Naive B cell (primary cell): ENCODE measurements around the gene COL4A2. TPM values are rescaled to one million over a fixed set of nuclear protein-coding genes. Genes with fewer than 3 reads are reported as not detected.

ENCODE experiments used
- ATAC-seq, 2 donors: fragments of 150-1000 bp; cut with Tn5 transposase; 2 replicates each; pipeline ENCODE4 v1.10.0; 2021; ENCODE audit warnings: low read depth in 2 of 2, mild to moderate bottlenecking in 2 of 2, moderate library complexity in 2 of 2
- DNase-seq: peaks from one replicate; pipeline ENCODE4 v3.0.0; 2022
- H3K27ac Mint-ChIP-seq, 6 donors: one replicate each; pipeline ENCODE4 v1.8.0; 2020 to 2022; ENCODE audit warnings: mild to moderate bottlenecking in 6 of 6, mixed read lengths in 6 of 6, moderate library complexity in 5 of 6, inconsistent platforms in 2 of 6
- H3K27me3 Mint-ChIP-seq, 3 donors: one replicate each; pipeline ENCODE4 v1.8.0; 2021 to 2022; ENCODE audit warnings: mixed read lengths in 3 of 3, mild to moderate bottlenecking in 1 of 3
- H3K36me3 Mint-ChIP-seq, 2 donors: one replicate each; pipeline ENCODE4 v1.8.0; 2020 to 2022; ENCODE audit warnings: mixed read lengths in 2 of 2, inconsistent platforms in 1 of 2, mild to moderate bottlenecking in 1 of 2
- H3K4me1 Mint-ChIP-seq, 3 donors: one replicate each; pipeline ENCODE4 v1.8.0; 2020 to 2022; ENCODE audit warnings: mixed read lengths in 3 of 3, inconsistent platforms in 1 of 3, mild to moderate bottlenecking in 1 of 3, moderate library complexity in 1 of 3
- H3K4me3 Mint-ChIP-seq, 8 donors: one replicate each; pipeline ENCODE4 v1.8.0; 2020 to 2022; ENCODE audit warnings: mild to moderate bottlenecking in 8 of 8, mixed read lengths in 8 of 8, moderate library complexity in 8 of 8, inconsistent platforms in 2 of 8
- H3K9me3 Mint-ChIP-seq, 7 donors: one replicate each; pipeline ENCODE4 v1.8.0; 2020 to 2022; ENCODE audit warnings: mixed read lengths in 7 of 7, mild to moderate bottlenecking in 5 of 7, inconsistent platforms in 2 of 7, moderate library complexity in 1 of 7
- polyA plus RNA-seq, 6 donors: library from polyadenylated mRNA; unstranded; fragments of 300-500 nt; fragmentation: Illumina TruSeq; gene quantifications; one replicate each; pipeline ENCODE4 v1.2.3, GENCODE V29; 2021; ENCODE audit warnings: low read depth in 6 of 6

Gene COL4A2
- polyA plus RNA-seq, 6 donors from 2014 or later: 0.13 TPM; not detected in 5

DNA sequence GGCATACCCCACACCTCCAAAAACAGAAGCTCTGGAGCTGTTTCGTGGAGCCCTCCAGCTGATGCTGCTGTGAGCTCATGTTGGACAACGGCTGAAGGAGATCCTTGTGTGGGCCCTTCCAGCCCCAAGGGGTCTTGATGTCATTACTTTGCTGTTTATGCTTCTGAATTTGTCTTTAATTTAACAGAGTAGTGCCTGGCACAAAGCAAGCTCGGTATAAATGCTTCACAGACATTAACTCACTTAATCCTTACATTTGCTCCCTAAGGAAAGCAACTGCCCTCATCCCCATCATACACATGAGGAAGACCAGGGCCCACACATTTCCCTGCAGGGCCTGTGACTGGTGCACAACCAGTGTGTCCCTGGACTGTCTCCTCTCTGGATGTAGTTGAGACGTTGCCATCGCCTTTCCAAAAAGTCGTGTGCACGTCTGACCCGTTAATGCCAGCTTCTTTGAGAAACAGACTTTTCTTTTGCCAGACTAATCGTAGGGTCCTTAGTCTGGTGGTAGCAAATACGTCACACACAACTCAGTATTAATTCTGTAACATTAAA is 7.7 kb upstream of the COL4A2 start:
- Mint-ChIP-seq H3K27me3 (peaks cover 54 to 78% (median 62%) of the 10 kb centered on the region in 3 donors), H3K27ac (no peak overlapping the region), H3K36me3 (peaks cover 0 to 7% of the 10 kb centered on the region in 2 donors), H3K4me1 (no peaks in the 10 kb centered on the region), H3K4me3 (no peak overlapping the region), H3K9me3 (peaks cover 0 to 8% (median 0%) of the 10 kb centered on the region in 7 donors)
- DNase-seq (no peak), ATAC-seq (no peak)

- Mint-ChIP-seq H3K27me3 (peaks cover 59 to 85% (median 70%) of the 10 kb centered on the region in 3 donors), H3K4me3 (no peak overlapping the region), H3K9me3 (peaks cover 0 to 8% (median 0%) of the 10 kb centered on the region in 7 donors)
Measured at GRCh38 chr13:110300090-110300815, 6.8 kb upstream of the COL4A2 start.

GRCh38 chr13:110301083-110301482 is 6.0 kb upstream of the COL4A2 start:
- H3K36me3 Mint-ChIP-seq: peaks cover 0 to 7% of the 10 kb centered on the region in 2 donors
- ATAC-seq (no peak), DNase-seq (no peak)
- peaks cover 67 to 85% (median 79%) of the 10 kb centered on the region in 3 donors for H3K27me3 Mint-ChIP-seq
- H3K27ac Mint-ChIP-seq: no peak overlapping the region
- no peak overlapping the region for H3K4me3 Mint-ChIP-seq
- no peaks in the 10 kb centered on the region for H3K4me1 Mint-ChIP-seq
- H3K9me3 Mint-ChIP-seq: peaks cover 0 to 5% (median 0%) of the 10 kb centered on the region in 7 donors

More at GRCh38 chr13:110300090-110300815, 6.8 kb upstream of the COL4A2 start:
- ATAC-seq (no peak), DNase-seq (no peak)
- Mint-ChIP-seq H3K4me1 (no peaks in the 10 kb centered on the region), H3K36me3 (peaks cover 0 to 7% of the 10 kb centered on the region in 2 donors), H3K27ac (no peak overlapping the region)

DNA sequence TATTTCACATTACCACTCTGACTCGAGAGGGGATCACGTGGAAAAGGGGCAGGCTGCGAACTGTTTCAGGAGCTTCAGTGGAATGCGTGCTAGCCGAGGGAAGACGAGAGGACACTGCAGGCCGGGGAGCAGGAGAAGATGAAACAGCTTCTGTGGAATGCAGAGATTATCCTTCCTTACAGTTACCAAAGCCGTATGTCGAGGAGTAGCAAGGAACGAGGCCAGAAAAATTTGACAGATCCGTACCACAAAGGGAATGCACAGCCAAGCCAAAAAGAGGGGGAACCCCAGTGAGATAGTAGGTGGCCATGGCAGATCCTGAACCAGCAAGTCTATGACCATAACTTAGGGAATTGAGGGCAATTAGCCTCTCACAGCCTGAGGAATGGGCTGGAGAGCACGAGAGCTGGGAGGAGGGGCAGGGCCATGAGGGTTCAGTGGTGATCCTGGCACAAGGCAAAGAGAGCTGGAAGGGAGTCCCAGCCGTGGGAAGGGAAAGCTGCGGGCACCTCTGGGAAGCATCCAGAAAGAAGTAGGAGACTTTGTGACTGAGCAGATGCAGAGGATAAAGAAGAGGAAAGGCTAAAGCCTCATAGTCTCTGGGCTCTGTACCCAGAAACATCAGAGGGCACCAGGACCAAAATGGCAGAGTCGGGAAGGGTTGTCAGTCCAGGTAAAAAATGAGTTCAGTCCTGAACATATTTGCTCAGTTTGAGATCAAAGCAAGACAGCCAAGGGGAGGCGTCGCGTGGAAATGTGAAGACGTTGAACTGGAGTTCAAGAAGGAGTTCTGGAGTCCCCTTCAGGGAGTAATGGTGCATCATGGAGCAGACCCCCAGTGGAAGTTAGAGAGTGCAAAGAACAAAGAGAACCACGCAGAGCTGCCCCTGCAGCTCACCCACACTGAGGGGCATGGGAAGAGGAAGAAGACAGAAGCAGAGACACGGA is 5.2 kb upstream of the COL4A2 start:
- H3K27ac Mint-ChIP-seq: peak overlapping the region in 2 of 6 donors; percentile 20 to 70
- H3K36me3 Mint-ChIP-seq: peaks cover 0 to 7% of the 10 kb centered on the region in 2 donors
- no peaks in the 10 kb centered on the region for H3K4me1 Mint-ChIP-seq
- H3K4me3 Mint-ChIP-seq: no peak overlapping the region
- H3K27me3 Mint-ChIP-seq: peaks cover 67 to 77% (median 71%) of the 10 kb centered on the region in 3 donors
- no peak for DNase-seq
- no peak for ATAC-seq
- H3K9me3 Mint-ChIP-seq: peaks cover 0 to 5% (median 0%) of the 10 kb centered on the region in 7 donors

DNA sequence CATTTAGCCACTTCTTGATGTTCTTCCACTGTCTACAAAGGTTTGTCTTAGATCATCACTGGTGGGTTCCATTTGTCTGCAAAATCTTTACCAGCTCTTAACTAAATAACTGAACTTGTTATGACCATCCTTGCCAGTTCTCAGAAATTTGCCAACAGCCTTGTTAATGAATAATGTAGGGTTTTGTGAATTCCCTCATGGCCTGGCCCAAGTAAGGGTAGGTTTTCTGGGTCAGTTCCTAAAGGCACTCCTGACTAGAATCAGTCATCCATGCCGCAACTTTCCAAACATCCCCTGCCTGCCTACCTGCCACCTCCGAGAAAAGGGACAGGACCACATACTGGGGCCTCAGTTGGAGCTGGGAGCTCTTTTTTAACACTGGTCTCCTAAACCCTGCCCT is 4.1 kb upstream of the COL4A2 start:
- Mint-ChIP-seq H3K9me3 (peaks cover 0 to 5% (median 0%) of the 10 kb centered on the region in 7 donors), H3K36me3 (peaks cover 0 to 7% of the 10 kb centered on the region in 2 donors), H3K4me3 (no peak overlapping the region), H3K27ac (no peak overlapping the region), H3K27me3 (peaks cover 59 to 76% (median 68%) of the 10 kb centered on the region in 3 donors), H3K4me1 (peaks cover 1 to 4% (median 2%) of the 10 kb centered on the region in 3 donors)
- DNase-seq (no peak), ATAC-seq (no peak)

DNA sequence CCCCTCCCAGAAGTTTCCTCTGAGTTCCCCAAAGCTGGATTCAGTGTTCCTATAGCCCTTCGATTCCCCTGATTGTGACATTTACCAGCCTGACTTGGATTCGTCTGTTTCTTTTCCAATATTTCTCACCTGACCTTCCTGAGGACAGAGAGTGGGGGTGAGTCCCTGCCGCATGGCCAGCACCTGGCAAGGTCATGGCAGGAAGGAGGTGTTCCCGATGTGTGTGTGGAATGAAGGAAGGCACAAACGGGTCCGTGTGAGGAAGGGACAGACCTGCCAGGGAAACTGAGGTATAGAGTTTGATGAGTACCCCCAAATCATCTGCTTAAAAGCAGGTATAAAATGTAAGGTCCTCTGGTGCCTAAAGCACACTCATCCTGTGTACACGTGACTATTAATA is 3.4 kb upstream of the COL4A2 start:
- Mint-ChIP-seq H3K27me3 (peaks cover 60 to 77% (median 71%) of the 10 kb centered on the region in 3 donors), H3K27ac (no peak overlapping the region), H3K4me1 (peaks cover 5 to 8% (median 6%) of the 10 kb centered on the region in 3 donors), H3K36me3 (peaks cover 0 to 7% of the 10 kb centered on the region in 2 donors), H3K9me3 (peaks cover 0 to 5% (median 0%) of the 10 kb centered on the region in 7 donors), H3K4me3 (no peak overlapping the region)
- ATAC-seq (no peak), DNase-seq (no peak)

- Mint-ChIP-seq H3K27me3 (peaks cover 67 to 78% (median 71%) of the 10 kb centered on the region in 3 donors), H3K4me1 (peaks cover 5 to 8% (median 6%) of the 10 kb centered on the region in 3 donors), H3K4me3 (peak overlapping the region in 1 of 8 donors; percentile 54), H3K9me3 (peaks cover 0 to 5% (median 0%) of the 10 kb centered on the region in 7 donors), H3K36me3 (peaks cover 0 to 7% of the 10 kb centered on the region in 2 donors), H3K27ac (no peak overlapping the region)
- DNase-seq (no peak), ATAC-seq (no peak)
Measured at GRCh38 chr13:110304256-110304655, 2.8 kb upstream of the COL4A2 start.

- DNase-seq (no peak), ATAC-seq (no peak)
- Mint-ChIP-seq H3K36me3 (peaks cover 0 to 7% of the 10 kb centered on the region in 2 donors), H3K4me3 (no peak overlapping the region), H3K27ac (no peak overlapping the region), H3K27me3 (peaks cover 70 to 79% (median 75%) of the 10 kb centered on the region in 3 donors), H3K9me3 (peaks cover 0 to 5% (median 0%) of the 10 kb centered on the region in 7 donors), H3K4me1 (peaks cover 5 to 8% (median 6%) of the 10 kb centered on the region in 3 donors)
Measured at GRCh38 chr13:110305001-110305400, 2.1 kb upstream of the COL4A2 start.

DNA sequence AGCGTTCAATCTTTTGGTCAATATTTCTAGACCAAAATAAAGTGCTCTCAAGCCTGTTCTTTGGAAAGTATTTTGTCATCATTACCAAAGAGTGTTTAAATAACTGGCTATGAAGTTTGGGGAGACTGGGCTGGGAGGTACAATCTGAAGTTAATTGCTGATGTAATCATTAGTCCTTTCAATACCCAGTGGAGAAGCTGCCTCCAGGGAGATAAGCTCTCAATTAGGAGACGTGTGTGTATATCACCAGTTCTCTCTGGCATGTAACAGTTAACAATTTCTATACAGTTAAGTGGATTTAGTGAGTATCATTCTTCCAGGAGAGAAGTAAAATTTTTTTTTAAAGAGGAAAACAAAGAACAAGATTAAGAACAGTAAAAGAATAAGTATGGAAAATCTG is 1.5 kb upstream of the COL4A2 start:
- Mint-ChIP-seq H3K27me3 (peaks cover 70 to 79% (median 78%) of the 10 kb centered on the region in 3 donors), H3K4me3 (no peak overlapping the region)

DNA sequence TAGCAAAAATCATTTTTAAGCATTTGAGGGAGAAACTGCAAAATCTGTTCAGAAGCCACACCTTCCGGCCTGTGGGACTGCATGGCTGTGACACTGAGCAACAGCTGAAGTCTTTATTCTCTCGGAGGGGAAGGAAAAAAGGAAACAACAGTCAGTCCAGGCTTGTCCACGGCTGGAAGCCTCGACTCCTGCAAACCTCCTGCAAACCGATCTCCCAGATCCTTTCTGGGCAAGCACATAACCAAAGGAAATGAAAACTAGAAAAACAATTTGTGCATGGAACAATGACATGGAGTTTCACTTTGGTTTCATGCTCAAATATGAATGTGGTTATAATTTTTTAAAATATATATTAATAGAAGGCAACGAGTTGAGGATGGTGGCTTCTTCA is 1.1 kb upstream of the COL4A2 start:
- H3K36me3 Mint-ChIP-seq: peaks cover 0 to 7% of the 10 kb centered on the region in 2 donors
- ATAC-seq: no peak
- H3K9me3 Mint-ChIP-seq: peaks cover 0 to 5% (median 0%) of the 10 kb centered on the region in 7 donors
- no peak overlapping the region for H3K4me3 Mint-ChIP-seq
- no peak for DNase-seq
- peaks cover 5 to 8% (median 6%) of the 10 kb centered on the region in 3 donors for H3K4me1 Mint-ChIP-seq
- no peak overlapping the region for H3K27ac Mint-ChIP-seq
- H3K27me3 Mint-ChIP-seq: peaks cover 70 to 79% (median 79%) of the 10 kb centered on the region in 3 donors

More for the DNA sequence above, 1.5 kb upstream of the COL4A2 start:
- Mint-ChIP-seq H3K27ac (no peak overlapping the region), H3K9me3 (peaks cover 0 to 5% (median 0%) of the 10 kb centered on the region in 7 donors), H3K36me3 (peaks cover 0 to 7% of the 10 kb centered on the region in 2 donors), H3K4me1 (peaks cover 5 to 8% (median 6%) of the 10 kb centered on the region in 3 donors)
- ATAC-seq (no peak), DNase-seq (no peak)

- Mint-ChIP-seq H3K36me3 (peaks cover 0 to 7% of the 10 kb centered on the region in 2 donors), H3K27ac (no peak overlapping the region), H3K27me3 (peaks cover 69 to 79% (median 79%) of the 10 kb centered on the region in 3 donors)
Measured at GRCh38 chr13:110306340-110306959, 634 bp upstream of the COL4A2 start.

GRCh38 chr13:110307767-110308655 is 927 bp downstream of the COL4A2 start:
- Mint-ChIP-seq H3K4me1 (peaks cover 5 to 8% (median 6%) of the 10 kb centered on the region in 3 donors), H3K27me3 (peaks cover 64 to 82% (median 78%) of the 10 kb centered on the region in 3 donors), H3K36me3 (peaks cover 0 to 6% of the 10 kb centered on the region in 2 donors), H3K4me3 (peak overlapping the region in 1 of 8 donors; percentile 40), H3K27ac (peak overlapping the region in 2 of 6 donors; percentile 26 to 93), H3K9me3 (no peaks in the 10 kb centered on the region)
- no peak for DNase-seq
- no peak for ATAC-seq

More at GRCh38 chr13:110306340-110306959, 634 bp upstream of the COL4A2 start:
- no peak for DNase-seq
- ATAC-seq: no peak
- Mint-ChIP-seq H3K4me1 (peaks cover 5 to 8% (median 6%) of the 10 kb centered on the region in 3 donors), H3K4me3 (no peak overlapping the region), H3K9me3 (peaks cover 0 to 5% (median 0%) of the 10 kb centered on the region in 7 donors)
